GM13976 (cell line): ENCODE data around the gene PIGH.

Experiments
- DNase-seq: peaks from one replicate; pipeline ENCODE4 v3.0.0; 2012; ENCODE audit warnings: low spot score
- CTCF ChIP-seq: IDR thresholded peaks from 2 replicates; pipeline ENCODE4 v1.5.1; 2012; ENCODE audit warnings: borderline replicate concordance, mild to moderate bottlenecking; ENCODE audit not compliant: insufficient read depth; ENCODE audit errors: extremely low read depth, missing control alignments, control extremely low read depth
- in situ Hi-C: fragments of 300-500 bp; cut with MboI; formaldehyde crosslinking; loops from one replicate; pipeline ENCODE4 v1.12.0; 2022; ENCODE audit warnings: low sequenced_read_pairs, mixed read lengths, inconsistent platforms; ENCODE audit not compliant: unreplicated experiment

PIGH gene

GRCh38 chr14:67599698-67600561, at the start of gene PIGH:
Gene PIGH (minus strand): TSS chr14:67600268. CDS start chr14:67600203, 65 bp downstream.
- in situ Hi-C loops, result no loop called here
- peak; percentile 96 for DNase-seq
- peak; percentile 51 for TF ChIP-seq CTCF

- in situ Hi-C loops, result no loop called here
- no peak for TF ChIP-seq CTCF
- DNase-seq, result no peak
These were observed 46.1 kb upstream of the PIGH start for GRCh38 chr14:67646131-67646530.

GRCh38 chr14:67645414-67645813, 45.3 kb upstream of the PIGH start:
- no peak for DNase-seq
- in situ Hi-C loops, result no loop called here
- no peak for TF ChIP-seq CTCF

GRCh38 chr14:67644428-67644827, 44.4 kb upstream of the PIGH start:
- in situ Hi-C loops, result no loop called here
- DNase-seq, result no peak

GRCh38 chr14:67643713-67644112, 43.6 kb upstream of the PIGH start:
- DNase-seq, result no peak
- TF ChIP-seq CTCF, result no peak
- in situ Hi-C loops, result no loop called here

More at GRCh38 chr14:67644428-67644827, 44.4 kb upstream of the PIGH start:
- no peak for TF ChIP-seq CTCF

- TF ChIP-seq CTCF, result no peak
- in situ Hi-C loops, result no loop called here
- DNase-seq, result no peak
These were observed 42.1 kb upstream of the PIGH start for GRCh38 chr14:67641902-67642749.
